Subcutaneous adipose tissue (tissue), 4 donors: ENCODE results near the gene KCNK5. TPM values are rescaled to one million over a fixed set of nuclear protein-coding genes. Genes with fewer than 3 reads are reported as not detected.

Experiments used
- total RNA-seq, 4 donors: library from RNA; depleted of rRNA; stranded (reverse); fragments of >200 nt; gene quantifications; one replicate each; pipeline ENCODE4 v1.1.0, GENCODE V29; 2016
- TF ChIP-seq, protein P1 (sequence below): fragments of 450-650 bp; IDR thresholded peaks from one replicate; pipeline ENCODE4 v1.5.1; 2016; ENCODE audit warnings: low read depth, mild to moderate bottlenecking, control low read depth, antibody characterized with exemption, moderate library complexity

KCNK5 gene
- total RNA-seq, 4 donors from 2014 or later: 1.0 to 3.0 (median 1.1) TPM

GRCh38 chr6:39157511-39157910 is 71.8 kb downstream of the KCNK5 start:
- TF ChIP-seq, protein P1, sequence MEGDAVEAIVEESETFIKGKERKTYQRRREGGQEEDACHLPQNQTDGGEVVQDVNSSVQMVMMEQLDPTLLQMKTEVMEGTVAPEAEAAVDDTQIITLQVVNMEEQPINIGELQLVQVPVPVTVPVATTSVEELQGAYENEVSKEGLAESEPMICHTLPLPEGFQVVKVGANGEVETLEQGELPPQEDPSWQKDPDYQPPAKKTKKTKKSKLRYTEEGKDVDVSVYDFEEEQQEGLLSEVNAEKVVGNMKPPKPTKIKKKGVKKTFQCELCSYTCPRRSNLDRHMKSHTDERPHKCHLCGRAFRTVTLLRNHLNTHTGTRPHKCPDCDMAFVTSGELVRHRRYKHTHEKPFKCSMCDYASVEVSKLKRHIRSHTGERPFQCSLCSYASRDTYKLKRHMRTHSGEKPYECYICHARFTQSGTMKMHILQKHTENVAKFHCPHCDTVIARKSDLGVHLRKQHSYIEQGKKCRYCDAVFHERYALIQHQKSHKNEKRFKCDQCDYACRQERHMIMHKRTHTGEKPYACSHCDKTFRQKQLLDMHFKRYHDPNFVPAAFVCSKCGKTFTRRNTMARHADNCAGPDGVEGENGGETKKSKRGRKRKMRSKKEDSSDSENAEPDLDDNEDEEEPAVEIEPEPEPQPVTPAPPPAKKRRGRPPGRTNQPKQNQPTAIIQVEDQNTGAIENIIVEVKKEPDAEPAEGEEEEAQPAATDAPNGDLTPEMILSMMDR: no peak

GRCh38 chr6:39156801-39157200 is 72.5 kb downstream of the KCNK5 start:
- TF ChIP-seq, protein P1: no peak

GRCh38 chr6:39154705-39155104 is 74.6 kb downstream of the KCNK5 start:
- TF ChIP-seq, protein P1: no peak

DNA sequence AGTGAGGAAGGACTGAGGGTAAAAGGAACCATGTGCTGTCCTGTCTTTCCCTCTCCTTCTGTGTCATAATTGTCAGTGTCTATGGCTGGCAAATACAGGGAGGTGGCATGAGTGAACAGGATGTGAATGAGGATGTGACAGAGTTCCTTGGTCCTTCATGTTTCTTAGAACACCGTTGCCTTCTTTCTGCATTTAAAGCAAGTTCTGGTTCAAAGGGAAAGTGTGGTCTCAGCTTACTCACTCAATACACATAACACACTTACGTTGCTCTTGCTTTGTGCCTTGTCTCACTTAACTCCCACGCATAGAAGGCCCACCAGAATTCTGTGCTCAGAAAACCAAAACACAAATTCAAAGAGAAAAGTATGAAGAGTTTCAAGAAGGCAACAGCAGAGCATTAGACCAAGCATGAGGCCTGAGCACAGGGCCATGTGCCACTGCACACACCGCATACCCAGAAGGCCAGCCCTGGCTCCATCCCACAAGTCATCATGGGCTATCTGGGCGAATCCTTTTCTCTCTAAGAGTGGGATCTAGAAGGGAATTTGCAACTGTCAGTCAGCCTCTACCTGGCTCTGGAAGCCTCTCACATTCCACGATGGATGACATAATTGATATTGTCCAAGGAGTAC is 75.4 kb downstream of the KCNK5 start:
- TF ChIP-seq, protein P1: no peak

DNA sequence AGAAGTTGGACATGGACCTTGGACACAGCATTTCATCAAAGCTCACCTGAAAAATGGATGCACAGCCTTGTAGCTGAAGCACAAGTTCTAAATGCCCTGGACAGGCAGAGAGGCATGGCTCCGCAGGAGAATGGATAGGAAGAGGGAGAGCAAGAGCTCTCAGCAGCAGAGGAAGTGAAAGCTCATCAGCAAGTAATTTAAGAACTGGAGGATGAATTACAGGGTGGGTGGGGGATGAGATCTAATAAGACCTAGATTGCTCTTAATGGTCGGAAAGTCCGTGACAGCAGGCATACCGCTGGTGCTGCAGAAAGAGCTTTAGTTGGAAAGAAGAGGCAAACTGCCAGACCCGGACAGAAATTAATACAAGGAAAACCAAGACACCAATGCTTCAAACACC is 77.0 kb downstream of the KCNK5 start:
- TF ChIP-seq, protein P1: no peak

DNA sequence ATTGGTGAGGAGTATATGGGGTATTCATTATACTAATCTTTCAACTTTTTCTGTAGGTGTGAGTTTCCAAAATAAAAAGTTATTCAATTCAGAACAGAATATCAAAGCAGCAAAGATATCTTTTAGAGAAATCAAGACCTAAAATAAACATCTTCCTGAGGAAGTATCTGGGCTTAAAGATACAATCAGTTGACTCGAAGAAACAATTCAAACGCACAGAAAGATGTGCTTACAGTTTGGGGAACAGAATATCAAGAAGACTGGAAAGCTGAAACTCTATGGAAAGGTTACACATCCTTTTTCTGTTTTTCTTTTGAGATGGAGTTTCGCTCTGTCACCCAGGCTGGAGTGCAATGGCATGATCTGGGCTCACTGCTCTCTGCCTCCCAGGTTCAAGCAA is 78.1 kb downstream of the KCNK5 start:
- TF ChIP-seq, protein P1: no peak

GRCh38 chr6:39144481-39145173 is 84.6 kb downstream of the KCNK5 start:
- TF ChIP-seq, protein P1: no peak
